B cell (primary cell): ENCODE measurements around the gene PXN. TPM values are rescaled to one million over a fixed set of nuclear protein-coding genes. Genes with fewer than 3 reads are reported as not detected.

Experiments used
- ATAC-seq: fragments of 200-7000 bp; cut with Tn5 transposase; one replicate; pipeline ENCODE4 v1.10.0; 2021; ENCODE audit warnings: low read depth, mild to moderate bottlenecking, moderate number of reproducible peaks, moderate library complexity
- CTCF ChIA-PET: fragments of 350-600 bp; sonication (Branson Sonifier 250); formaldehyde crosslinking; loops from one replicate; lab custom pipeline; 2021; ENCODE audit warnings: antibody characterized with exemption, inconsistent platforms; lab: Charles Lee
- POLR2A ChIA-PET: fragments of 350-600 bp; sonication (Branson Sonifier 250); formaldehyde crosslinking; loops from one replicate; lab custom pipeline; 2021; ENCODE audit warnings: antibody characterized with exemption; lab: Charles Lee
- DNase-seq: peaks from one replicate; pipeline ENCODE4 v3.0.0; 2013
- H2AFZ ChIP-seq: 2 replicates; pipeline ENCODE4 v1.6.1; 2012; ENCODE audit warnings: mild to moderate bottlenecking, low read depth, low read length; ENCODE audit not compliant: insufficient read depth, poor library complexity, severe bottlenecking
- H3K27ac ChIP-seq, 2 donors: 1 replicate in 1 of 2; 2 replicates in 1 of 2; pipeline ENCODE4 v1.5.1; 2012 to 2013; ENCODE audit warnings: low read length in 2 of 2, mild to moderate bottlenecking in 2 of 2, moderate library complexity in 1 of 2
- H3K27me3 ChIP-seq, 4 experiments: fragments of 200-600 bp in 1 of 4; sonication (generic) in 1 of 4; replicated peaks in 1 of 4; 1 replicate in 2 of 4; 2 replicates in 2 of 4; pipeline versions ENCODE4 v1.6.1 to v1.7.0; 2013 to 2016; ENCODE audit warnings: low read length in 3 of 4, mild to moderate bottlenecking in 2 of 4, mixed read lengths in 1 of 4, moderate library complexity in 1 of 4; ENCODE audit not compliant: insufficient read depth in 4 of 4, control insufficient read depth in 3 of 4; ENCODE audit errors: control extremely low read depth in 1 of 4
- H3K36me3 ChIP-seq, 2 experiments: replicated peaks in 1 of 2; 1 replicate in 1 of 2; 2 replicates in 1 of 2; pipeline versions ENCODE4 v1.6.1 to v1.7.1; 2013; ENCODE audit warnings: low read length in 1 of 2; ENCODE audit not compliant: insufficient read depth in 2 of 2, control insufficient read depth in 1 of 2; ENCODE audit errors: control extremely low read depth in 1 of 2, extremely low read depth in 1 of 2
- H3K4me1 ChIP-seq, 2 donors: fragments of 200-600 bp in 1 of 2; sonication (generic) in 1 of 2; 1 replicate in 1 of 2; 2 replicates in 1 of 2; pipeline versions ENCODE4 v1.5.1 to v1.6.1; 2013 to 2017; ENCODE audit warnings: low read length in 2 of 2; ENCODE audit not compliant: control insufficient read depth in 2 of 2, insufficient read depth in 2 of 2
- H3K4me2 ChIP-seq: replicated peaks from 2 replicates; pipeline ENCODE3; 2012; ENCODE audit warnings: mild to moderate bottlenecking, low read depth, low read length; ENCODE audit not compliant: poor library complexity, severe bottlenecking
- H3K4me3 ChIP-seq, 5 experiments: fragments of 200-600 bp in 1 of 5; sonication (generic) in 1 of 5; 1 replicate in 3 of 5; 2 replicates in 2 of 5; pipeline versions ENCODE4 v1.5.1 to v1.7.0; 2011 to 2016; ENCODE audit warnings: low read length in 4 of 5, mild to moderate bottlenecking in 4 of 5, low read depth in 2 of 5, control low read depth in 1 of 5, moderate library complexity in 1 of 5; ENCODE audit not compliant: insufficient read depth in 1 of 5; ENCODE audit errors: control extremely low read depth in 1 of 5, extremely low read depth in 1 of 5
- H3K79me2 ChIP-seq: fragments of 200-600 bp; sonication (generic); one replicate; pipeline ENCODE4 v1.6.0; 2016; ENCODE audit warnings: low read length; ENCODE audit not compliant: control insufficient read depth, insufficient read depth
- H3K9ac ChIP-seq: fragments of 200-600 bp; sonication (generic); 2 replicates; pipeline ENCODE4 v1.6.1; 2017; ENCODE audit warnings: mild to moderate bottlenecking, low read length, moderate library complexity
- H3K9me3 ChIP-seq, 3 donors: one replicate each; pipeline versions ENCODE4 v1.6.1 to v1.7.1; 2013; ENCODE audit warnings: low read length in 2 of 3; ENCODE audit not compliant: control insufficient read depth in 2 of 3, insufficient read depth in 1 of 3; ENCODE audit errors: control extremely low read depth in 1 of 3
- H4K20me1 ChIP-seq: 2 replicates; pipeline ENCODE4 v1.6.0; 2012; ENCODE audit warnings: mild to moderate bottlenecking, low read length; ENCODE audit not compliant: insufficient read depth, control insufficient read depth, poor library complexity, severe bottlenecking
- H3K27ac Mint-ChIP-seq: one replicate; pipeline ENCODE4 v1.8.0; 2021; ENCODE audit warnings: mixed read lengths
- H3K27me3 Mint-ChIP-seq: one replicate; pipeline ENCODE4 v1.8.0; 2021; ENCODE audit warnings: mixed read lengths
- H3K4me1 Mint-ChIP-seq: one replicate; pipeline ENCODE4 v1.8.0; 2021; ENCODE audit warnings: mixed read lengths
- H3K4me3 Mint-ChIP-seq: one replicate; pipeline ENCODE4 v1.8.0; 2021; ENCODE audit warnings: mixed read lengths
- H3K9me3 Mint-ChIP-seq: one replicate; pipeline ENCODE4 v1.8.0; 2022; ENCODE audit warnings: mixed read lengths; ENCODE audit not compliant: insufficient read depth
- EZH2 ChIP-seq: IDR thresholded peaks from 2 replicates; pipeline ENCODE4 v1.6.1; 2012; ENCODE audit warnings: borderline replicate concordance, low read depth, mild to moderate bottlenecking, moderate library complexity, low read length; ENCODE audit not compliant: insufficient read depth, poor library complexity, severe bottlenecking
- WGBS: methylation state at CpG from one replicate; pipeline ENCODE4 v1.1.5; 2013; ENCODE audit warnings: missing lambda C conversion rate; ENCODE audit not compliant: insufficient coverage; 5-methylcytosine and 5-hydroxymethylcytosine counted together
- intact Hi-C: fragments of 100-400 bp; cut with micrococcal nuclease; formaldehyde crosslinking; loops from one replicate; pipeline ENCODE4 v1.10.0; 2022
- polyA plus RNA-seq: library from polyadenylated mRNA; depleted of rRNA; stranded (reverse); fragments of >200 nt; gene quantifications from 2 replicates; pipeline ENCODE4 v1.2.3, GENCODE V29; 2012
- total RNA-seq, 2 donors: library from RNA; stranded (reverse); fragments of 120-200 nt in 1 of 2; gene quantifications; 1 replicate in 1 of 2; 2 replicates in 1 of 2; pipeline versions ENCODE4 v1.2.3 to v1.2.4, GENCODE V29; 2013 to 2022
- TF ChIP-seq, protein P1 (sequence below): fragments of 200-600 bp; IDR thresholded peaks from one replicate; pipeline ENCODE4 v1.8.0; 2022; ENCODE audit warnings: antibody characterized with exemption, mild to moderate bottlenecking

PXN gene
- total and polyA plus RNA-seq, 2 donors (not counting 1 experiment from before 2014, with no cell fraction given) = 2.0 to 3.1 TPM

DNA sequence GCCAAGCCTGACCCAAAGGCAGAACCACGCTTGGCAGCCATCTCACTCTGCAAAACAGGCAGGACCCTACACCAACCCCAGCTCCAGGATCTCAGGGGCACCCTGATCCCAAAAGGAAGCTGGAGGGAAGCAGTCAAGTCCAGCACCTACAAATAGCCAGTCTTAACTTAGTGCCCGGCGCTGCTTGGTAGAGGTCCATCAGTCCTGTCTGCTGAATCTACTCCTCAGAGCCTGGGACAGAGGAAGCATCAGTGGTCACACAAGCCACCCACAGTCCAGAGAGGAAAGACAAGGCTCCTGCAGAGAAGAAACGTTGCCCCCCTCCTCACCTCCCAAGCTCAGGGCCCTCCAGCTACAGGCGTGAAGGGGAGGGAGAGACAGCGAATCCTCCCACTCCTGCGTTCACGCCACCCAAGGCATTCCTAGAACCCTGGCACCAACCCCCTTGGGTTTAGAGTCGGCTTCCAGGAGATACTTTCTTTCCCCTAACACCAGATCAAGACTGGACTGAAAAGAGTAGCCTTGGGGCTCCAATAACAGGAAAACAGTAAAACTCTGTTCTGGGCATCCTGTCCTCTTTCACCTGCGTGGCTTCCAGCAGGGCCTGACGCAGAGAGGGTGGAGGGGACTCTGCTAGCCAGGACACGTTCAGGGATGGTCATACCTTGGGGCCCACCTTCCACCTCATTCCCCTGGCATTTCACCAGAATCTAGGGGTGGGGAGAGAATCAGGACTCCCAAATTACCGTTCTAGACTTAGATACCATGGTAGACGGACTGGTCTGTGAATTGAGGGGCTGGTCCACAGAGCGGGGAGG, 1.2 kb downstream of the PXN start:
- WGBS = 80% methylated on average over 11 of the region's 15 CpGs
- no peak overlapping the region for H2AFZ ChIP-seq
- H3K4me1 ChIP-seq = peaks cover 28 to 35% of the 10 kb centered on the region in 2 donors
- POLR2A ChIA-PET = interaction anchor here (0.7 to 2.7 kb wide), 4 partner anchors 28 to 1967 kb away, joined by 3 to 13 read pairs (median 4); partner anchors contain the start of gene RNU4-2
- no peaks in the 10 kb centered on the region for H3K79me2 ChIP-seq
- peak overlapping the region in 1 of 5 experiments; percentile 56 for H3K4me3 ChIP-seq
- CTCF ChIA-PET = interaction anchor here (0.5 to 11.9 kb wide), 5 partner anchors 11 to 52 kb away, joined by 3 to 313 read pairs (median 4); partner anchors contain the start of genes RNU4-1 and RNU4-2
- H4K20me1 ChIP-seq = peaks cover 5% of the 10 kb centered on the region
- intact Hi-C loops = loop anchor here (2.0 kb wide), 1 partner anchor 13 kb away; no protein-coding TSS in a partner anchor
- DNase-seq = peak; percentile 30
- no peaks in the 10 kb centered on the region for H3K9me3 ChIP-seq
- Mint-ChIP-seq H3K4me1 (peaks cover 24% of the 10 kb centered on the region), H3K4me3 (peak overlapping the region; percentile 84), H3K27me3 (peaks cover 45% of the 10 kb centered on the region), H3K27ac (peak overlapping the region; percentile 70), H3K9me3 (no peaks in the 10 kb centered on the region)
- TF ChIP-seq, protein P1, sequence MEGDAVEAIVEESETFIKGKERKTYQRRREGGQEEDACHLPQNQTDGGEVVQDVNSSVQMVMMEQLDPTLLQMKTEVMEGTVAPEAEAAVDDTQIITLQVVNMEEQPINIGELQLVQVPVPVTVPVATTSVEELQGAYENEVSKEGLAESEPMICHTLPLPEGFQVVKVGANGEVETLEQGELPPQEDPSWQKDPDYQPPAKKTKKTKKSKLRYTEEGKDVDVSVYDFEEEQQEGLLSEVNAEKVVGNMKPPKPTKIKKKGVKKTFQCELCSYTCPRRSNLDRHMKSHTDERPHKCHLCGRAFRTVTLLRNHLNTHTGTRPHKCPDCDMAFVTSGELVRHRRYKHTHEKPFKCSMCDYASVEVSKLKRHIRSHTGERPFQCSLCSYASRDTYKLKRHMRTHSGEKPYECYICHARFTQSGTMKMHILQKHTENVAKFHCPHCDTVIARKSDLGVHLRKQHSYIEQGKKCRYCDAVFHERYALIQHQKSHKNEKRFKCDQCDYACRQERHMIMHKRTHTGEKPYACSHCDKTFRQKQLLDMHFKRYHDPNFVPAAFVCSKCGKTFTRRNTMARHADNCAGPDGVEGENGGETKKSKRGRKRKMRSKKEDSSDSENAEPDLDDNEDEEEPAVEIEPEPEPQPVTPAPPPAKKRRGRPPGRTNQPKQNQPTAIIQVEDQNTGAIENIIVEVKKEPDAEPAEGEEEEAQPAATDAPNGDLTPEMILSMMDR = no peak
- no peak for TF ChIP-seq EZH2
- no peaks in the 10 kb centered on the region for H3K36me3 ChIP-seq
- H3K27me3 ChIP-seq = peaks cover 0 to 73% (median 36%) of the 10 kb centered on the region in 4 experiments
- no peak overlapping the region for H3K27ac ChIP-seq
- H3K4me2 ChIP-seq = peak overlapping the region; percentile 90
- H3K9ac ChIP-seq = no peak overlapping the region
- ATAC-seq = no peak
